Tracheal epithelial cell (primary cell): ENCODE results near the gene TLCD4. TPM values are rescaled to one million over a fixed set of nuclear protein-coding genes. Genes with fewer than 3 reads are reported as not detected.

Experiments used
- total RNA-seq: library from RNA; depleted of rRNA; stranded (reverse); fragments of >200 nt; gene quantifications from 2 replicates; pipeline ENCODE4 v1.2.1, GENCODE V29; 2014

Gene TLCD4, protein sequence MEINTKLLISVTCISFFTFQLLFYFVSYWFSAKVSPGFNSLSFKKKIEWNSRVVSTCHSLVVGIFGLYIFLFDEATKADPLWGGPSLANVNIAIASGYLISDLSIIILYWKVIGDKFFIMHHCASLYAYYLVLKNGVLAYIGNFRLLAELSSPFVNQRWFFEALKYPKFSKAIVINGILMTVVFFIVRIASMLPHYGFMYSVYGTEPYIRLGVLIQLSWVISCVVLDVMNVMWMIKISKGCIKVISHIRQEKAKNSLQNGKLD
- 0.21 and 4.1 TPM in 2 replicates for total RNA-seq

DNA sequence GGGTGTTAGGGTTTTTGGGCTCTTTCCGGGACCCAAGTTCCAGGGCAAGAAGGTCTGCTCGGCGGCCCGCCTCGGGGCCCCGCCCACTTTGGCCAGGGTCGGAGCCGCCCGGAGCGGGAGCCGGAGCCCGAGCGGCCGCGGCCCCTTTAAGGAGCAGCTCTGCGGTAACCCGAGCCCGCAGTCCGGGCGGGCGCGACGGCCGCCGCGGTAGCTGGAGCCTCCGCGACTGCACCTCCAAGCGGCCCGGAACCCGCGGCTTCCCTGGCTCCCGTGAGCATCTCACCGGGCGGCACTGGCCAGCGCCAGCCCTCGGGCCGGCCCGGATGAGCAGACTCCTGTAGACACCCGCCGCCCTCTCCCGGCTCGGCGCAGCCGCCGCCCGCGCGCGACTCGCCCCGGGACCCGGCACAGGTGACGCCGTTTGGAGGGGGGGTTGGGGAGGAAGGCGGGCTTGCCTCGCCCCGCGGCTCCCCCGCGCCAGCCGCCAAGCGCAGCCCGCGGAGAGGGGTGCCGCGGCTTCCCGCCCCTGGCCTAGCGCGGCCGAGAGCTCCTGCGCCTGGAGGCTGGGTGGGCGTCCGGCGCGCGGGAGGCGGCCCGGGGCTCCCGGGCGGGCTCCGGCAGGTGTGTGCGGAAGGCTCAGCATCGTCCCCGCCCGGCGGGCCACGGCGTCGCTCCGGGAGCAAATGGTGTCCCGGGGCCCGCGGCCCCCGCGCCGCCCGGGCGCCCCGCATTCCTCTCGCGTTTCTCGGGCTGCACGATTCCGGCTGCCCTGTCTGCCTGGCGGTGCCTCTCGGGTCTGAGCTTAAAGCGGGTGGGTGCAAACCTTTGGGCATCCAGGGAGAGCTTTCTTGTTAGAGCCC, at the start of gene TLCD4:
Gene TLCD4 (plus strand): TSS at position 149 of the 860 bp plus-strand sequence. CDS start 26,547 bp downstream, outside the sequence.

GRCh38 chr1:95072532-95073419, 44.4 kb upstream of the TLCD4 start, which contains the start of gene ALG14:
ALG14 (minus strand) TSS chr1:95072951; CDS start chr1:95072898, 53 bp downstream.

Other genes starting within 250 kb of the TLCD4 start
- 38.4 and 180 TPM in 2 replicates for gene CNN3, start 190.2 kb upstream of the TLCD4 start, total RNA-seq
- 0.64 and 1.2 TPM in 2 replicates for gene ALG14, start 44.4 kb upstream of the TLCD4 start, total RNA-seq
- 7.2 and 8.3 TPM in 2 replicates for gene RWDD3, start 116.9 kb downstream of the TLCD4 start, total RNA-seq